GM19193 (cell line): ENCODE results near the gene WFDC1.

Experiments used
- POLR2A ChIP-seq: IDR thresholded peaks from 4 replicates; pipeline ENCODE4 v1.6.1; 2011; ENCODE audit not compliant: insufficient read depth, insufficient read length; ENCODE audit errors: extremely low read depth

Gene WFDC1

DNA sequence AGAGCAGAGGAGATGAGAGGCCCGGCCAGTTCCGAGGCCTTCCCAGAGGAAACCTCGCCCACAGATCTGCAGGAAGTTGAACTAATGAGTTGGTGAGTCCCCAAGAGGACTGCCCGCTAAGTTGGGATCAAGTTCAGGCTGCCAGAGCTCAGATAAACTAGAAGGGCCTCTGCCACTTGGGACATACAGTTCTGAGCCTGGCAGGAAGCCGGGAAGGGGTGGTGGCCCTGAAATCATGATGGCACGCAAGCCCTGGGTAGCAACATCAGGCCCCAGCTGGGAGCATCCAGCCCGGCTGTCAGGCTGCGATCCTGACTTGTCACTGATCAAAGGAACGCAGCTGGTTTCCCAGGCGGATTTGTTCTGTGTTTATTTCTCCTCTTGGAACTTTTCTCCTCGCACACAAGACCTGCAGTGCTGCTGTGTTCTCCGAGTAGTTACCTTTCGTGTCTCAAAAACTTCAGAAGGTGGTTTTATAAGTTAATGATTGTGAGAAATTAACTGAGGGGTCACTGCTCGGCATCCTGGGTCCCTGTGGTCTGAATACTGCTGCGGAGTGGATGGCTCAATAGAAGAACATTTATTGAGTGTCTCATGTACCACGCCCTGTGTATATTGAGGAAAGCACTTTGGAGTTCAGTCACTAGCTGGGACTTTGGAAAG, 8.0 kb upstream of the WFDC1 start:
- TF ChIP-seq POLR2A = no peak

DNA sequence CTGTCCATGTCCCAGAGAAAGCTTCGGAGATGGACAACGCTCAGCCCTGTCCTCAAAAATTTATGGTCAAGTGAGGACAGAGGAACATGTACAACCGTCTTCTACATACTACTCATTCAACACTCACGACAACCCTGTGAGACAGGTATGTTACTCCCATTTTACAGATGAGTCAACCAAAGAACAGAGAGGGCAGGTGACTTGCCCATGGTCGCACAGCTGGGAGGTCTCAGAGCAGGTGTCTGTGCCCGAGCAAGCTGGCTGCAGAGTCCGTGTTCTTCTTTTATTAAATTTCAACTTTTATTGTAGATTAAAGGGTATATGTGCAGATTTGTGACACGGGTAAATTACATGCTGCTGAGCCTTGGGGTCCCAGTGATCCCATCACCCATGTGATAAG, 5.8 kb upstream of the WFDC1 start:
- no peak for TF ChIP-seq POLR2A

DNA sequence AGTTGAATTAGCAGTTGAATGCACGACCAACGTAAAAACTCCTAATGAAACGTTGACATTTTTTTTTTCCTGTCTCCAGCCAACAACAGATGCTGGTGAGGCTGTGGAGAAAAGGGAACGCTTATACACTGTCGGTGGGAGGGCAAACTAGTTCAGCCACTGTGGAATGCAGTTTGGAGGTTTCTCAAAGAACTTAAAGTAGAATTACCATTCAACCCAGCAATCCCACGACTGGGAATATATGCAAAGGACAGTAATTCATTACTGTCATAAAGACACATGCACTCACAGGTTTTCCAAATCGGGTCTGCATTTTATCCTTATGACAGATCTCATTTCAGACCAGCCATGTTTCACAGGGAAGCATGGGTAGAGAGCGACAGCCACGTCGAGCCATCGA, 3.5 kb upstream of the WFDC1 start:
- TF ChIP-seq POLR2A = no peak

DNA sequence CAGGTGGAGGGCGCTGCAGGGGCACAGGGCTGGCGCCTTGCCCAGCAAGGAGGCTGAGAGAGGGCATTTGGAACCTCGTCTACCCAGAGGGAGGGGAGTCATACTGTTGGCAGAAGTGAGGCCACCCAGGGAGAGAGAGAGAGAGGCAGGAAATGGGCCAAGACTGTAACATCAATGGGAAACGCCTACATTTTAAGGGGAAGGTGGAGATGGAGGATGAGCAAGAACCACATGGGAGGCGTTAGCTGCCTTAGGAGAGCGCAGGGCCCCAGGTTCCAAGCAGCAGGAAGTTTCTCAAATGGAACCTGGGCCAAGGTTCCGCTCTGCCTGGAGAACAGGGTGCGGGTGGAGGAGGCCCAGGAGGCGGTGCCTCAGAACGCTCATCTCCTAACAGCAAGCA, 2.7 kb upstream of the WFDC1 start:
- no peak for TF ChIP-seq POLR2A

DNA sequence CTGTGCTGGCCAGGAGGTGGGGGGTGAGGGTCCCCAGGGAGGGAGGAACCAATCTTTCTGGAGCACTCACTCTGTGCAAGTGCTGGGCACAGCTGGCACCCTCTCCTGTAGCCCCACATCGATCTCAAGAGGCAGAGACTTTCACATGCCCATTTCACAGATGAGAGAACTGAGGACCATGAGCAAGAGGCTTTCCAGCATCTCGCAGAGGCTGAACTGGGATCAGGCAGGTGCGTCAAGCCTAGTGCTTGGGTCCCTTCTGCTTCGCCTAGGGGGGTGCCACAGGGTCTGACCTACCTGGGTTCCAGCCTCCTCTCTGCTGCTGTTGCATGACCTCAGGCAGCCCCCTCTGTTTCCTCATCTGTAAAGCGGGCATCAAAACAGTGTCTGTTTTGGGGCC, 1.3 kb upstream of the WFDC1 start:
- no peak for TF ChIP-seq POLR2A

DNA sequence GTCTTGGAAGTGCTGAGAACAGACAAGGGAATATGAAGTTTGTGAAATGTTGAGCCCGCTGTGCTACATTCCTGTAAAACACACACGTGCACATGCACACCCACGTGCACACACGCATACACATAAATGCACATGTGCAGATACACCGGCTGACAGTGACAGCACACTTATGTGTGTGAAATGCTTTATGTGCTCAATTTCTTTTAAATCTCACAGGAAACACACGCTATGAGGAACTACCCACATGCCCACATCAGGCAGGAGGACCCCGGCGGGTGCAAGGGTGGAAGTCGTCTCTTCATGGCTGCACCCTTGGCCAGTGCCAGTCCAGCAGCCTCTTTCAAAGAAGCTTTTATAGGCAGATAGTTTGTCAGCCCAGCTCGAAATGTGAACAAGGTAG, 561 bp upstream of the WFDC1 start:
- TF ChIP-seq POLR2A = no peak

DNA sequence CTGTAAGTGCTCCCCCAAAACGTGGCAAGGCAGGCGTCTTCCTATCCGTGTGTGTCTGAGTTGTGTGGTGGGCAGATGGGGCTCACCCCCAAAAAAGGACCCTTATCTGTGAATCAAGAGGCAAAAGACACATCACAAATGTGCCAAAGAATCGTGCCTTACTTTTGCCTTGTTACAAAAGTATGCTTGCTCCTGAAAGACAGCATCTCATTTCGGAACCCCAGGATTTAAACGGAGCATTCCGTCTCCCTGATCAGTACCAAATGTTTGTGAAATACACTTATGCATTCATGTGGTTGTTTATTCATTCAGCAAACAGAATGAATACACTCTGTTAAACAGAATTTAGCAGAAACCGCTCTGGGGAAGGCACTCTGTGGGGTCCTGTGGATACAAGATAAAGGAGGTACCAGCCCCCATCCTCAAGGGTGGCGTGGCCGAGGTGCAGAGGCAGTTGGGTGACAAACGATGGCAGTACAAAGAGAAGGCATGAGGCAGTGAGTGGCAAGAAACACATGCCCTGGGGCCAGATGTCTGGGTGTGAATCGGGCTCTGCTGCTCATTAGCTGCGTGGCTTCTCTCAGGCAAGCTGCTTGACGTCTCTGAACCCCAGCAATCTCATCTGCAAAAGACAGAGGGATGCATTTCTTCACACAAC, 654 bp downstream of the WFDC1 start:
- no peak for TF ChIP-seq POLR2A

DNA sequence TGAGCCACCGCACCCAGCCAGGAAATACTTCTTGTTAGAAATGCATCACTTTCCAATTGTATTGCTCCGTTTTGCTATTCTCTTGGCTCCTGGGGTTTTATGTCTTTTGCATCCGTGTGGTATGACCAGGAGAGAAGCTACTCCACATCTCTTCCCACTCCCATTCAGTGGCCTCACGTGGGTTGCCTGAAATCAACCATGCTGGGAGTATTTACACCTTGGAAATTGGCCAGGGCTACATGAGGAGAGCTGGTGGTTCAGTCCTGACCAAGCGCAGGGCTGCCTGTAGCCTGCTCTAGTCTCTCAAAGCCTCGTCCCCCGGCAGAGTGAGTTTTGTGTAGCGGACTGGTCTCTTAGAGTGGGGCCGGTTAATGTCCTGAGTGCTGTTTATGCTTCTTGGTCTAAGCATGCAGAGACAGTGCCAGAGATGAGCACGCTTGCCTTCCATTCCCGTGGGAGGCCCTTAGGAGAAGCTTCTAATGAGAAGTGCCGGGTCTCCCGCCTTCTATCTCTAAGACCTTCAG, 3.8 kb downstream of the WFDC1 start:
- TF ChIP-seq POLR2A = no peak

DNA sequence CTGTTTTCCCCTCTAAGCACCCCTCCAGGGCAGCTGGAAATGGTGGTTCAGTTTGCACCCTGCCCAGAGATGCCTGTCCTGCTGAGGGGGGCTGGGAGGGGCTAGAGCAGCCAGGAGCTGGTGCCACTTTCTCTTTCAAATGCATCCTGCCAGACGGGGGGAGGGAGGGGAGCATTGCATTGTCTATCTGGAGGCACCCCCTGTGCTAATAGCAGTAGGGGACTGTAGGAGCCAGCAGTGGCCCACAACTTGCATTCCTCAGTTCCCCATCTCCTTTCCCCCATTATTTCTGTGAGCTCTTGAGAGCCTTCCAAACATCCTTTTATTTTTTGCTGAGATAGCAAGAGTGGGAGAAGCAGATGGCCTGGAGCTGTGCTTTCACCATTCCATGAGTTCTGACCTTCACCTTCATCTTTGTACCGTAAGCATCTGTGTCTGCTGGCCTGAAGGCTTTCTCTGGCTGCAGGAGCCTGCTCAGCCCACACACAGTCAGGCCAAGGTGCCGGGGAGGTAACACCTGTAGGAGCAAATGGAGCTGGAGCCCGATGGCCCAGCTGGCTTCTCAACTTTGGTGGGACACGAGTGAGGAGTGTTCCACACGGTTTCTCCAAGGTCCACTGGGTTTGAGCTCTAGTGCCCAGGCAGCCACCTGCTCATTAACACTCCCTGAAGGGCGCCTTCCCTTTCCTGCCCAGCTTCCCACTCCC, 5.2 kb downstream of the WFDC1 start:
- TF ChIP-seq POLR2A = no peak

DNA sequence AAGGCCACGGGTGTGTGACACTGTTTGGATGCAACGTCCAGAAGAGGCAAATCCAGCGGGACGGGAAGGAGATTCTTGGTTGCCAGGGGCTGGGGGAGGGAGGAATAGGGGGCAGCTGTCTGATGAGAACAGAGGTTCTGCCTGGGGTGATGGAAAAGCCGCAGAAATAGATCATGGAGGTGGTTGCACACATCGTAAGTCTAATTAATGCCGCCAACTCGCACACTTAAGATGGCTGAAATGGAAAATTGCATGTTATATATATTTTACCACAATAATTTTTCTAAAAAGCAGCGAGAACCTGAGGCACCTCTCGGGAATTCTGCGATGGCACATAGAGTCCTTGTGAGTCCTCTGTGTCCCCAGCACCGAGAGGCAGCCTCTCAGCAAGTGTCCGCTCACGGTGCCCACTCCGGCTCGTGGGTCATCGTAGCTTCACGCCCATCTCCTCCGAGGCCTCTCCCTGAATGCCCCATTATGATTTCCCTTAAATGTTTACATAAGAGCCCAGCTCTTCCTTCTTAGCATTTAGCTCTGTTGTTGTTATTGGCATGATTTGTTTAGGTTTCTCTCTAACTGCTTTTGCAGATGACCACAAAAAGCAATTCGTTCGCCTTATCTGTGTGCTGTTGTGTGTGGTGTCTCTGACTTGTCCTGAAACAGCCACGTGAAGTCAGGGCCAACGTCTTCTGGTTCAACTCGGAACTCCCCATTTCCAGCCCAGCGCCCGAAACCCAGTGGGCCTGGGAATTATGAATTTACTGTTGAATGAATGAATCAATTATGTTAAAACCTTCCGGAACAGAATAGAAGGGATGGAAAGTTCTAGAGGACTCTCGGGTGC, 7.7 kb downstream of the WFDC1 start:
- no peak for TF ChIP-seq POLR2A

DNA sequence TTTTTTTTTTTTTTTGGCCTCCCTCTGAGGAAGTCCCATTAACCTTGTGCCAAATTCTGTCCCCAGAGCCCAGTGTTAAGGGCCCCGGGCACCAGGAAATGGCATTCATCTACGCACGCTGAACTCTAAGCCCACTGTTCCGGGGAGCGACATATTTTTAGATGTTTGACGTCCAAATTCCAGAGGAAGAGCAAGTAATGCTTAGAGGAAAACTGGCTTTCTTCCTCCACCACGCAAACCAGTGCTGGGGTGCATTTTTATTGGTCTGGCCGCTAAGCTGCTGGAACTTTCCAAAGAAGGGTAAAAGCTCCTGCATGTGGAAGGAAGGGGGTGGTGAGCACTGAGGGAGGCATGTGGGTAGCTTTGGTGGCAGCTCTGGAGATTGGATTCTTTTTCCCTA, 8.3 kb downstream of the WFDC1 start:
- TF ChIP-seq POLR2A = no peak

DNA sequence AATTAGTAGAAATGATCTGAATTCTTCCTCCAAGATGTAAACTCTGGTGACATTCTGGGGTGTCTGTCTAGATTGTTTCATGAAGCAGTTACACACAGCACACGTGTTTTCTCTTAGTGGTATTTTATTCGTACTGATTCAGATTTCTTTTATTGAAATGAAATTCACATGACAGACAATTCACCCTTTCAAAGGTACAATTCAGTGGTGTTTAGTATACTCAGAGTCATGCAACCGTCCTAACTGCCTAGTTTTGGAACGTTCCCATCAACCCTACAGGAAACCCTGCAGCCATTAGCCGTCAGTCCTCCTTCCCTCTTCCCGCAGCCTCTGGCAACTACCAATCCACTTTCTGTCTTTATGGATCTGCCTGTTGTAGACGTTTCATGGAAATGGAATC, 8.8 kb downstream of the WFDC1 start:
- TF ChIP-seq POLR2A = no peak

DNA sequence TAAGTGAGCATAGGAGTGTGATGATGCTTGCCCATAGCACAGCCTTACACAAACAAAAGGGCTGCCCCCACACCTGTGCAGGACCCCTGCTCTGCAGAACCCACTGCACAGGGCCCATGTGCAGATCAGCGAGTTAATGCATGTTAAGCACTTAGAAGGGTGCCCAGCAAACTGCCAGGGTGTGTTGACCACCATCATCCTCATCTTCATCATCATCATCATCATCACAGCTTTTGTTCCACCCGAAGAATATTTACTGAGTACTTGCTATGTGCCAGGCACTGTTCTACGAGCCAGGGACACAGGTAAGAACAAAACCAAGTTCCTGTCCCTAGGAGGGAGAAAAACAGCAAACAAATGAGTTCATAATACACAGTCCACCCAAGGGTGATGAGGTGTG, 11.9 kb downstream of the WFDC1 start:
- no peak for TF ChIP-seq POLR2A

DNA sequence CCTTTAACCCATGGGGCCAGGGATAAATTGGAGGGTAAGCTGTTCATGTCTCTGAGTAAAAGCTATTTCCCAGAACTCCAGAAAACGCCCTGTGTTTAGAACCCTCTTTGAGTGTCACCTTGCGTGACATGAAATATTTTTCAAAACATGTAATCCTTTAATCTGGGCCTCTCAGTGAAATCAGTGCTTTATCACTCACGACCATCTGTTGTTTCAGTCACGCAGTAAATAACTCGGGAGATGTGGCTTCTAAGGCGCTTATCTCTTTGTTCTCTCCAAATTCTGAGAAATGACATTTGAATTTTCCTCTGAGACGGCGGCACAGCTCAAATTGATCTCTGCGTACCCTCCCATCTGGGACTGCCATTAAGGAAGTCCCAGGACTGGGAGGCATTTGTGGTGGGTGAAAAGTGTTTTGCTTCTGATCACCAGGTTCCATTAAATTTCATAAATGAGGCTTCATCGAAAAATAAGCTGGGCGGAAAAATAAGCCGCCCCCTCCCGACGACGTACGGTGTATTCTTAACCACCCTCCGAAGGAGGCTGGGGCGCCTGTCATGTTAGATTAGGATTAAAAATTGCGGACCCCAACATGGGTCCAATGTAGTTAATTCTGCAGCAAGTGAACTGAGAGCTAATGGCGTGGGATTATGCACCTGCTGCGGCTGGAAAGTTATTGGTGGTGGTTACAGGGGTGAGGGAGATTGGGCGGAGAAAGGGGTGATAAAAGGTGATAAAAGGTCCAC, 12.7 kb downstream of the WFDC1 start:
- no peak for TF ChIP-seq POLR2A

DNA sequence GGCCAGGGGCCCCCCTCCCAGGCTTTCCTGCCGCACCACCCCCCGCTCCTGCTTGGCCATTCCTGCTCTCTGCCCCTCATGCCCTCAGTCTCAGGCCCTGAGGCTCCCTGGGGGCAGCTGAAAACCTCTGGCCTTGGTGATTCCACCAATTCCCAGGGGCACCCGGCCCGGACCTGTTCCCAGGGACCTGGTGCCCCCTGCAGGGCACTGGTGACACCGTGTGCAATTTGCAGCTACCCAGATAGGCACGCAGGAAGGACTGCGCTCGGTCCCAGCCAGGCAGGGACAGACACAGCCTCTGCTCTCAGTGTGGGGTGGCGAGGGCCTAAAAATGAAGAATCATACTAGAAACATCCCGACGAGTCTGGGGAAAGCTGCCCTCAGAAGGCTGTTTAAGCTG, 13.4 kb downstream of the WFDC1 start:
- TF ChIP-seq POLR2A = no peak

DNA sequence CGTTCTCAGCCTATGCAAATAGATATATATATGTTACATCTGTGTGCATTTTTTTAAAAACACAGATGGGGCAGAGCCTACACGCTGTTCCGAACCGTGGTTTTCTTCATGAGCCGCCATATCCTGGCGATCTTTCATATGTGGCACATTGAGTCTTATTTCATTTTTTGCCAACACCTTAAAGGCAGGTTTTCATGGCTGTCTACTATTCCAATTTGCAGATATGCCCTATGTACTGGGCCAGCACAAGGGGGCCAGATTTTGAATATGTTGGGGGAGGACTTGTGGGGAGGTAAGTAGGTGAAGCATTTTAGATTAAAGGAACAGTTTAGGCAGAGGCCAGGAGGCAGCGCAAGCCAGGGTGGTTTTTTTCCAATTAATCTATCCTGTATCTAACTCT, 16.0 kb downstream of the WFDC1 start:
- no peak for TF ChIP-seq POLR2A
